Lower lobe of right lung (tissue), 2 donors: ENCODE measurements around the gene ADAT1. TPM values are rescaled to one million over a fixed set of nuclear protein-coding genes. Genes with fewer than 3 reads are reported as not detected.

Experiments
- ATAC-seq, 2 donors: fragments of 200-7000 bp; cut with Tn5 transposase; one replicate each; pipeline ENCODE4 v1.9.1; 2020 to 2022; ENCODE audit warnings: mild to moderate bottlenecking in 2 of 2, moderate library complexity in 2 of 2
- DNase-seq: peaks from one replicate; pipeline ENCODE4 v3.0.0-alpha.2; 2020
- H3K27ac ChIP-seq: fragments of 200-600 bp; one replicate; pipeline ENCODE4 v1.8.0; 2022
- H3K27me3 ChIP-seq: fragments of 200-600 bp; one replicate; pipeline ENCODE4 v1.8.0; 2022; ENCODE audit warnings: low read depth
- H3K36me3 ChIP-seq: fragments of 200-600 bp; one replicate; pipeline ENCODE4 v1.8.0; 2022; ENCODE audit warnings: mild to moderate bottlenecking
- H3K4me1 ChIP-seq: fragments of 200-600 bp; one replicate; pipeline ENCODE4 v1.8.0; 2022
- H3K4me3 ChIP-seq: fragments of 200-600 bp; one replicate; pipeline ENCODE4 v1.8.0; 2022; ENCODE audit warnings: mild to moderate bottlenecking
- H3K9me3 ChIP-seq: fragments of 200-600 bp; one replicate; pipeline ENCODE4 v1.8.0; 2022
- intact Hi-C: fragments of 100-400 bp; cut with DNase I; formaldehyde crosslinking; loops from one replicate; pipeline ENCODE4 v1.11.0; 2022
- total RNA-seq: library from RNA; stranded (reverse); fragmentation: NEBNext Ultra II Directional; extraction: Animal tissue kit (Norgen Biotek cat#: 25700); gene quantifications from one replicate; pipeline ENCODE4 v1.2.1, GENCODE V29; 2021
- TF ChIP-seq, protein P1 (sequence below): fragments of 200-600 bp; IDR thresholded peaks from one replicate; pipeline ENCODE4 v1.8.0; 2022; ENCODE audit warnings: antibody characterized with exemption, mild to moderate bottlenecking
- donor health status: DM: no; HTN: yes; CAD: no; lungs with severe emphysema.

The ADAT1 gene
- total RNA-seq, 1 donor from 2014 or later = 50.2 TPM

GRCh38 chr16:75588716-75589115, 34.4 kb downstream of the ADAT1 start:
- H3K27me3 ChIP-seq = no peaks in the 10 kb centered on the region
- ATAC-seq = no peak
- no peaks in the 10 kb centered on the region for H3K4me1 ChIP-seq
- TF ChIP-seq, protein P1, sequence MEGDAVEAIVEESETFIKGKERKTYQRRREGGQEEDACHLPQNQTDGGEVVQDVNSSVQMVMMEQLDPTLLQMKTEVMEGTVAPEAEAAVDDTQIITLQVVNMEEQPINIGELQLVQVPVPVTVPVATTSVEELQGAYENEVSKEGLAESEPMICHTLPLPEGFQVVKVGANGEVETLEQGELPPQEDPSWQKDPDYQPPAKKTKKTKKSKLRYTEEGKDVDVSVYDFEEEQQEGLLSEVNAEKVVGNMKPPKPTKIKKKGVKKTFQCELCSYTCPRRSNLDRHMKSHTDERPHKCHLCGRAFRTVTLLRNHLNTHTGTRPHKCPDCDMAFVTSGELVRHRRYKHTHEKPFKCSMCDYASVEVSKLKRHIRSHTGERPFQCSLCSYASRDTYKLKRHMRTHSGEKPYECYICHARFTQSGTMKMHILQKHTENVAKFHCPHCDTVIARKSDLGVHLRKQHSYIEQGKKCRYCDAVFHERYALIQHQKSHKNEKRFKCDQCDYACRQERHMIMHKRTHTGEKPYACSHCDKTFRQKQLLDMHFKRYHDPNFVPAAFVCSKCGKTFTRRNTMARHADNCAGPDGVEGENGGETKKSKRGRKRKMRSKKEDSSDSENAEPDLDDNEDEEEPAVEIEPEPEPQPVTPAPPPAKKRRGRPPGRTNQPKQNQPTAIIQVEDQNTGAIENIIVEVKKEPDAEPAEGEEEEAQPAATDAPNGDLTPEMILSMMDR = no peak
- no peaks in the 10 kb centered on the region for H3K9me3 ChIP-seq
- intact Hi-C loops = no loop called here
- DNase-seq = no peak
- no peak overlapping the region for H3K27ac ChIP-seq
- peaks cover 14% of the 10 kb centered on the region for H3K36me3 ChIP-seq
- H3K4me3 ChIP-seq = no peak overlapping the region

- no peaks in the 10 kb centered on the region for H3K4me1 ChIP-seq
- no peaks in the 10 kb centered on the region for H3K9me3 ChIP-seq
- intact Hi-C loops = no loop called here
- H3K36me3 ChIP-seq = peaks cover 27% of the 10 kb centered on the region
- TF ChIP-seq, protein P1 = no peak
- no peak for ATAC-seq
- H3K27ac ChIP-seq = no peak overlapping the region
- no peak overlapping the region for H3K4me3 ChIP-seq
- no peak for DNase-seq
- no peaks in the 10 kb centered on the region for H3K27me3 ChIP-seq
These were observed 39.0 kb downstream of the ADAT1 start for GRCh38 chr16:75584108-75584507.

DNA sequence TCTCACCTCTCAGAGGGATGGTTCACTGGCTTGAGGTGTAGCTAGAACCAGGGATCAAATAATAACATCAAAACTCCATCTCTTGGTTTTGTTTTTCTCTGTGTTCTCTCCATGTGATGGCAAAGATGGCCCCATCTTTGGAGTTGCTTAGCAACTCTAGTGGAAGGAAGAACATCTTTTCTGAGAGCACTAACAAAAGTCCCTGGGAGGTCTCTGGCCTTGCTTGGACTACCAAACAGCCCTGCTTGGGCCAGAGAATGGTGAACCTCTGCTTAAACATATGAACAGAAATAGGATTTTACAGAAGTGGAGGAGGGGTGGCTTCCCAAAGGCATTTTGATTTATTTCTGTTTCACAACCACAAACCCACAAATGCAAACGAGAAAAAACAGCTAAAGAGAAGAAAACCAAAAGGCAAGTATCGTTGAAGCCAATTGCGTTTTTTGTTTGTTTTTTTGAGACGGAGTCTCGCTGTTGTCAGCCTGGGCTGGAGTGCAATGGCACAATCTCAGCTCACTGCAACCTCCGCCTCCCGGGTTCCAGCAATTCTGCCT, 43.7 kb downstream of the ADAT1 start:
- intact Hi-C loops = no loop called here
- TF ChIP-seq, protein P1 = no peak
- Histone ChIP-seq H3K9me3 (no peaks in the 10 kb centered on the region), H3K4me1 (no peaks in the 10 kb centered on the region), H3K4me3 (no peak overlapping the region), H3K27me3 (no peaks in the 10 kb centered on the region), H3K27ac (no peak overlapping the region), H3K36me3 (peaks cover 68% of the 10 kb centered on the region)
- no peak for ATAC-seq
- no peak for DNase-seq

GRCh38 chr16:75578725-75579124, 44.4 kb downstream of the ADAT1 start:
- no peak for DNase-seq
- Histone ChIP-seq H3K9me3 (no peaks in the 10 kb centered on the region), H3K36me3 (peaks cover 74% of the 10 kb centered on the region), H3K4me1 (no peaks in the 10 kb centered on the region), H3K4me3 (no peak overlapping the region), H3K27me3 (no peaks in the 10 kb centered on the region), H3K27ac (no peak overlapping the region)
- TF ChIP-seq, protein P1 = no peak
- no peak for ATAC-seq
- intact Hi-C loops = no loop called here

GRCh38 chr16:75578212-75578611, 44.9 kb downstream of the ADAT1 start:
- ATAC-seq = no peak
- intact Hi-C loops = no loop called here
- H3K36me3 ChIP-seq = peaks cover 79% of the 10 kb centered on the region
- H3K27me3 ChIP-seq = no peaks in the 10 kb centered on the region
- DNase-seq = no peak
- TF ChIP-seq, protein P1 = no peak
- H3K4me1 ChIP-seq = peaks cover 1% of the 10 kb centered on the region
- no peak overlapping the region for H3K4me3 ChIP-seq
- H3K27ac ChIP-seq = no peak overlapping the region
- H3K9me3 ChIP-seq = no peaks in the 10 kb centered on the region

DNA sequence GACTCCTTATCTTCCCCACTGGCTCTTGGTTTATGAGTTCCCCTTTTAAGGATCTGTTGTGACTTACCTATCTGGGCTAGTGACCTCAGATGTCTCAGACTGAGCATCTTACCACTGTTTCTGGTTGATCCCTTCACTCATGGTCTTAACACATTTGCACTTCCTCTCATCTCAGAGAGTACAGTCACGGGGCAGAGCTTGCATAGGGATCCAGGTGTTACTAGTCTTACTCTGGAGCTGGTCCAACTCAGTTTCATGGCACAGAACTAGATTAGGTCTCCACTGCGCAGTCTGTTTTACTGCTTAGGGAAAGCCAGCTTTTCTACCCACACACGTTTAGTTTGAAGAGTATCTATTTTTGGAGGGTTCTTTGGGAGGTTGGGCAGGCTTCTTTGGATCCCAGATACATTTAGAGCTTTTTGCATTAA, 46.7 kb downstream of the ADAT1 start:
- Histone ChIP-seq H3K36me3 (peaks cover 97% of the 10 kb centered on the region), H3K4me3 (no peak overlapping the region), H3K27ac (no peak overlapping the region), H3K9me3 (no peaks in the 10 kb centered on the region), H3K27me3 (no peaks in the 10 kb centered on the region), H3K4me1 (peaks cover 12% of the 10 kb centered on the region)
- TF ChIP-seq, protein P1 = no peak
- ATAC-seq (no peak), DNase-seq (no peak)
- intact Hi-C loops = no loop called here
